ENCODE data around the gene CTNNB1. TPM values are rescaled to one million over a fixed set of nuclear protein-coding genes. Genes with fewer than 3 reads are reported as not detected.

Gene CTNNB1

Small RNAs within 50 kb of the gene (small RNA-seq; reads per million reads assigned to genes)
- not detected for gene MRPS31P1 (ENCODE audit: insufficient read depth)
